ENCODE results near the gene VCAN.

The VCAN gene

DNA sequence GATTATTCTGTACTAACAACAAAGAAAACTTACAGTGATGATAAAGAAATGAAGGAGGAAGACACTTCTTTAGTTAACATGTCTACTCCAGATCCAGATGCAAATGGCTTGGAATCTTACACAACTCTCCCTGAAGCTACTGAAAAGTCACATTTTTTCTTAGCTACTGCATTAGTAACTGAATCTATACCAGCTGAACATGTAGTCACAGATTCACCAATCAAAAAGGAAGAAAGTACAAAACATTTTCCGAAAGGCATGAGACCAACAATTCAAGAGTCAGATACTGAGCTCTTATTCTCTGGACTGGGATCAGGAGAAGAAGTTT lies 67.9 kb downstream of the VCAN start:
- no peak for DNase-seq

DNA sequence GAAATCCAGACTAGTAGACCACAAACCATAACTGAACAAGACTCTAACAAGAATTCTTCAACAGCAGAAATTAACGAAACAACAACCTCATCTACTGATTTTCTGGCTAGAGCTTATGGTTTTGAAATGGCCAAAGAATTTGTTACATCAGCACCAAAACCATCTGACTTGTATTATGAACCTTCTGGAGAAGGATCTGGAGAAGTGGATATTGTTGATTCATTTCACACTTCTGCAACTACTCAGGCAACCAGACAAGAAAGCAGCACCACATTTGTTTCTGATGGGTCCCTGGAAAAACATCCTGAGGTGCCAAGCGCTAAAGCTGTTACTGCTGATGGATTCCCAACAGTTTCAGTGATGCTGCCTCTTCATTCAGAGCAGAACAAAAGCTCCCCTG lies 68.6 kb downstream of the VCAN start:
- DNase-seq = no peak

DNA sequence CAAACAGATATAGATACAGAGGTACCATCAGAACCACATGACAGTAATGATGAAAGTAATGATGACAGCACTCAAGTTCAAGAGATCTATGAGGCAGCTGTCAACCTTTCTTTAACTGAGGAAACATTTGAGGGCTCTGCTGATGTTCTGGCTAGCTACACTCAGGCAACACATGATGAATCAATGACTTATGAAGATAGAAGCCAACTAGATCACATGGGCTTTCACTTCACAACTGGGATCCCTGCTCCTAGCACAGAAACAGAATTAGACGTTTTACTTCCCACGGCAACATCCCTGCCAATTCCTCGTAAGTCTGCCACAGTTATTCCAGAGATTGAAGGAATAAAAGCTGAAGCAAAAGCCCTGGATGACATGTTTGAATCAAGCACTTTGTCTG lies 69.2 kb downstream of the VCAN start:
- DNase-seq = no peak

DNA sequence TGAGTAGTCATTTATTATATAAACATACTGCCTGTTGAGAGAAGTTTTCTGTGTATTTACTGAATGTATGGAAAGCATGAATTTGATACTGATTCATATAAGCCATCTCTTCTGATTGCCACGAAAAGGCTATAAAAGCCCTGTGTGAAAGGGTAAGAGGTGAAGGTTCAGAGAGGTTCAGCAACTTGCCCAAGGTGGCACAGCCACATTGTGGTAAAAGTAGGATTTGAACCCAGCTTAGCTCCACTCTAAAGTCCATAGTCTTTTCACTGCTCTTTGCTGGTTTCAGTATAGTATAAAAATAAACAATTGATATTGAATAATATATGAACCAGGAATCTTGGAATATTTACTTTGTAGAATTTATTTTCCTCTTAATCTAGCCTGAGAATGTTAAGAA lies 71.3 kb downstream of the VCAN start:
- no peak for DNase-seq

DNA sequence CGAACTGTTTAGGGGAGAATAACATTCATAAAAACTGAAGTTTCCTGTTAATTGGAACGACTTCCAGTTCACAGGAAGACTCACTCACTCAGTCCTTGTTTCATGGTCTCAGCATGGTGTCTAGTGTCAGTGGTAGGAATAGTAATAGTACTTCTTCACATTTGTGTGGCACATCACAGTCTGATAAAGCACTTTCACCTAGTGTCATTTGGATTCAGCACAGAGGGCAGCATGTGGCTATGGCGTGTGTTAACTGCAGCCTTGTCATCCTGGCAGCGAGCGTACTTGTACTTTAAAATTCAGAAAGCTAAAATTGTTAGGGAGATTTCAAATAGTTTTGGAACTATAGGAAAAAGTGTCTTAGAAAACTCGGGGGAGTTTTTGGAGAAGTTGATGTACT lies 72.4 kb downstream of the VCAN start:
- DNase-seq = no peak

DNA sequence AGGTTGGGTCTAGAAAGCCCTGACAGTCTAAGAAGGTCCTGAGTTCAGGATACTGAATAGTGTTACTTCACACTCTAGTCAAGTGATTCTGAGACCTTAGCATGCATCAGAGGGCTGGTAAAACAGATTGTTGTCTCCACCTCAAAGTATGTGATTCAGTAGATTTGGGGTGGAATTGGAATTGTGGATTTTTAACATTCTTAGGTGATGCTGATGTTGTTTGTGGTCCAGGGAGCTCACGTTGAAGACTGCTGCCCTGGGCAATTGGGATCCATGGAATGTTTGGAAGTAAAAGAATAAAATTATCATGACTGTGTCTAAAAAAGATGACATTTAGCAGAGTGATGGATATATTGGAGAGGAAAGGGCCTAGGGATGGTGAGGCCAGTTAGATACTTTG lies 75.6 kb downstream of the VCAN start:
- DNase-seq = no peak

DNA sequence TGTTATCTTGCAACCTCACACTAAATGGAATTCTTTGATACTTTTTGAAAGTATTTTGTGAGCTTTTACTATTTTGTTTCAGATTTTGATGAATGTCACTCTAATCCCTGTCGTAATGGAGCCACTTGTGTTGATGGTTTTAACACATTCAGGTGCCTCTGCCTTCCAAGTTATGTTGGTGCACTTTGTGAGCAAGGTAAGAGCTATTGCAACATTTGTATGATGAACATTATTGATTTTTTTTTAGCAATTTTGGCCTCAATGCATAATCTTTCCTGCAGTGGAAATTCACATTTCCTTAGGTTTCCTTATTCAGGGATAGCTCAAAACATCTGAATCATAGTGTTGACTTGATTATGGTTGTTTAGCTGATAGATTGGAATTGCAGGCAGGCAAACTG lies 76.3 kb downstream of the VCAN start:
- DNase-seq = no peak

DNA sequence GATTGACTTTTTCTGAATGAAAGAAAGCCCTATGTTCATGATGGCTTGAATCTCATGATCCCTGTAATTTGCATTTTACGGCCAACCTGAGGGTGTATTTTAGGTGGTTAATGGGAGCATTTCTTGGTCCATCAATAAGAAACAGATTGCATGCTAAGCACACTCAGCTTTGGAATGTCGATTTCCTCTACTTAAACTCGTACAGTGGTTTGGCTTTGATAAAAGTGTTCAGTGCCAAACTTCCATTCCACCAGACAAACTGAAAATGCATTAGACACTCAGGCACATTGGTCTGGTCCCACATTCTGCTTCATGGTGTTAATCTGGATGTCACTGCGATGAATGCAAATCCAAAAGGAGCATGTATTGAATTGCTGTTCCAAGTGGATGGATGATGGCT lies 77.0 kb downstream of the VCAN start:
- DNase-seq = no peak

DNA sequence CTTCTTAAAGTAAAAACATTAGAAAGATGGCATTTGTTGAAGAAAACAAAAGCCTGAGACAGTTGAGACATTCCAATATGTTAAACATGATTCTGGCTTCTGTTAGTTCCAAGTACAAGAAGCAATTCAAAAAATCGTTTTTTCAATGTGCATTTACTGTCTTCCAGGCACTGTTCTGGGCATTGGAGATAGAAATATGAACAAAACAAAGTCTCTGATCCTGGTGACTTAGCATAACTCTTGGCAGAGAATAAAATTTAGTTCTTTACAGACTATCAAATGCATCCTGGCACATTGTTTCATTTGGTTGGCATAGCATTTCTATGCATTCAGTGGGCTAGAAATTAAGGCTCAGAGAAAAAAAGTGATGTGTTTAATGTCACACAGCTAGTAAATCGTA lies 77.5 kb downstream of the VCAN start:
- no peak for DNase-seq

DNA sequence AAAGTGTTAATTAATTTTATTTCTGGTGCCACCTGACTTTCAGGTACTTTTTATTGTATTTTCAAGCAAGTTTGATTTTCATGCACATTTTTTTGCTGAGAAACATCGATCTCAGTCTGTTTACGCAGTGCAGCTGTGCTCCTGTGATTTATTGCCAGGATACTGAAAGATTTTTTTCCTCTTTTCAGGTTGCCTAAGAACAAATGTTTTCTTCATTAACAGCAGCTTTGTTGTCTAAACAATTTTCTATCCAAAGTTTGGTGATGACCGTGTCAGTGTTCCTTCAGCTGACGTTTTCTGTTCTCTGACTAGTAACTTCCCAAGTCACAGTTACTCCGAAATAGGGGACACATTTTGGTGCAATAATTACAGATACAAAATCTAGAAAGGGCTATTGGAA lies 78.1 kb downstream of the VCAN start:
- no peak for DNase-seq

DNA sequence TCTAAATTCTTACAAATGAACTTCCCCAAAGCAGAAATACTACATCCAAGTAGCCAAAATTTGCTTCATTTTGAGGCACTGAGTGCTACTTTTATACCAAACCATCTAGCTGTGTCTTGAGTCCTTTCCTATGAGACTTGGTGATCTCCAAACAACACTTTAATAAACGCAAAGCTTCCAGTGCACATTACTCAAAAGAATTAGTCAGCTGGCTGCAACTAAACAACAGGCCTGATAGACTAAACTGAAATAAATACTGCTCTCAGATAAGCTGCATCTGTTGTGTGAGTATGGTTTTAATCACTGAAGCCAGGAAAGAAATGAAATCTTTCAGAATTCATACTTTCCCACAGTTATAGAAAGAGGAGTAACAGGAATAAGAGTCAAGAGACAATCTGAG lies 80.3 kb downstream of the VCAN start:
- DNase-seq = no peak

DNA sequence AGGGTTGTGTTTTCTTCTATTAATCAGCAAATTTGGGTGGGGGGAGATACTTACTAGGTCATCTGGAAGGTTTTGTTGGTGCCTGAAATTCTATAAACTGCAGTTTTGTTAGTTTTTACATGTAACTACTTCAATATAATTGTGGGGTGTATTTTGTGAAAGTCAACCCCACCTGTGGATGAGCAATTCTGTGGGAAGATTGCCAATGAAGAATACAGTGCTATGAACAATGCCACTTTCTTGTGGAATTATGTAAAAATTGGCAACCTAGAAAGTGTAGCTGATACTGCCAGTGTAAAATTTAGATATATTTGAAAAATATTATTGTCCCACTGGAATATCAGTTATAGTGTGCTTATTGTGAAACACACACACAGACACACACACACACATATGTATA lies 80.7 kb downstream of the VCAN start:
- DNase-seq = no peak

DNA sequence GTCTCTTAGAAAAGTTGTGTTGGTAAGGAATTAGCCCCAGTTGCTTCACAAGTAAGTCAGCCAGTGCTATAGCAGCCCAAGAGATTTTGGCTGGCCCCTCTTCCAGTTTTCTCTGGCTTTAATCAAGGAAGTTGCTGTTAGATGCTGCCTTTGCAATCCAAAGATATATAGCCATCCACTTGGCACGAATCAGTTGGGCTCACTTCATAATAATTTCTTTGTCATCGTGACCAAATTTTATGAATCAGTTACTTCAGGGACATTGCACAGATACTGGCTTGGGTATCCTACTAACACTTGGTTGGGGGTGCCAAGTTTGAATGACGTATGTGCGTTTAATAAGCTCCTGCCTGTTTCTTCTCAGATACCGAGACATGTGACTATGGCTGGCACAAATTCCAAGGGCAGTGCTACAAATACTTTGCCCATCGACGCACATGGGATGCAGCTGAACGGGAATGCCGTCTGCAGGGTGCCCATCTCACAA lies 81.5 kb downstream of the VCAN start:
- DNase-seq = no peak

DNA sequence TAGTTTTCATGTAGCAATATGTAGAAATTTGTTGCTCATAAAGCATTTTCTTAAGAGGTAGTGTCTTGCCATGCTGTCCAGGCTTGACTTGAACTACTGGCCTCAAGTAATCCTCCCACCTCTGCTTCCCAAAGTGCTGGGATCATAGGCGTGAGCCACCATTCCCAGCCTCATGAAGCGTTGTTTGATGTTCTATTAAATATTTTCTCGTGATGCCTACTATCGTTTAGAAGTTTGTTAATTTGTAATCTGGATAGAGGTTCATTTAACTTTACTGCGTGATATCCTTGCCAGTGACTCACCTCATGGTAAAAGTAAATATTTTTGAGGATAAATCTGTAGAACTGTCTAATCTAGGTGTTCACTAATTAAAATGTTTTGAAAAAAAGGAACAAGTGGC lies 82.6 kb downstream of the VCAN start:
- DNase-seq = no peak

DNA sequence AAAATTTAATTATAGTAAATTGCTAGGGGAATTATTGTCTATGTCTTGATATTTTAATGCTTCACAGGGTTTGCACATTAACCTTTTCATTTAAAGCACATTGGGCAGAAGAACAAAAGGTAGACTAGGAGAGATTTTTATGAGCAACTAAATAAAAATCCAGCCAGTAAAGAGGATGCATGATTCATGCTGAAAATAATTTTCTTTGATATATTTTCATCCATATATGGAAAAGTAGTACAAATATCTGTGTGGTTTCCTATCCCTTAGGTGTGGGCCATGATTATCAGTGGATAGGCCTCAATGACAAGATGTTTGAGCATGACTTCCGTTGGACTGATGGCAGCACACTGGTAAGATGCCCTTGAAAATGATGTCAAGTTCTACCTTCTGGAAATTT lies 83.1 kb downstream of the VCAN start:
- no peak for DNase-seq

DNA sequence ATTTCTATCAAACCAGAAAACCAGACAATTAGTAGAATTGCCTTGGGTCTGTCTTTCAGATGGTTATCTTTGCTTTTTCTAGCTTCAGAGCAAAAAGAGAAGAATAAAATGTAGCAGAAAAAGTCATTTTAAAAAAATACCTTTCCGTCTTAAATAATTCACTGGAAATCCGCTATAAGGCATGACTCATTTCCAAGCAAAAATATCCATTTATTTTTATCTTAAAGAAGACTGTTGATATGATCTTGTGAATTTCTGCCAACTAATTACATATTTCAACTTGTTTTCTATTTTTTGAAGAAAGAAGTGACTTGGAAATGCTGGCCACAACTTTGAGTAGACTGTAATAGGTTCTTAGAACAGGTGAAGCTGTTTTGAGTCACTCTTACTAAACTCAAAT lies 83.7 kb downstream of the VCAN start:
- DNase-seq = no peak

DNA sequence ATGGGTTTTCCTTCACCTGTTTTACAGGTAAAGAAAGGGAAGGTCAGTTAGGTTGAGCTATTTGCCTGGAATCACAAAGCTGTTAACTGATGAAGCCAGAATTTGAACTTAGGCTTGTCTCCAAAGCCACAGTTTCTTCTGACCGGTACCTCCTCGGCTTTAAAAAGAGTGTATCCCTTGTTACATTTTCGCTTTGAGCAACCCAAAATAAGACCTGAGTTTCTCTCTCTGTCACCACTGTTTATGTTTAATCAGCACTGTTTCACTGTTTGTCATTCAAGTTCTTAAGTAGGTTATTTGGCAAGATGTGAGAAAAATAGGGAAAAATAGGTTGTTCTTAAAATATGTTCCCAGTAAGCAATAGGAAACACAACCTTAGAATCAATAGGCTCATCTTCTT lies 84.6 kb downstream of the VCAN start:
- no peak for DNase-seq

DNA sequence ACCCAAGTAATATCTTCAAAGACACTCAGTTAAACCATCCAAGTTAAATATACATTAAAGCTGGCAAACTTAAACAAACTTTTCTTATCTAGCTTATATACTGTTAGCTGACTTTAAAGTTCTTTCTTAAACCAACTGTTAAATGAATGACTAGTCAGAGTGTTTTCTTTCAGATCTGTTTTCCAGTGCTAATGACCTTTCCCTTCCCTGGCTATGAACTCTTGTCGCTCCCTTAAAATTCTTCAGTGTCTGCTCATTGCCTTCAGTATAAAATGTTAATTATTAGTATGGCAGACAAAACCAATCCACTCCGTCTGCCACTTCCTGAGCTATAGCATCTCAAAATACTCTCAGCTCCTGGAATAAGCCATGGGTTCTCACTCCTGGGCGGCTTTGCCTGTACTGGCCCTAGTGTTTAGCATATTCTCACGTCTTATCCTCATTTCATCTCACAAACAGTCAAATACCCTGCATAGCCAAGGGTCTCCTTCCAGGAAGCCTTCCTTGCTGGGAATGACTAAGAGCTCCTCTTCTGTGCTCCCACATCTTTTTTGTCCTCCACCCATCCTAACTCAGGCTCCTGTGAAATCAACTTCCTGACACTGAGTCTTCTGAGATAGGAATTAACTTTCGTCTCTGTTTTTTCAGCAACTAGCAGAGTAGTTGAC lies 87.7 kb downstream of the VCAN start:
- no peak for DNase-seq

DNA sequence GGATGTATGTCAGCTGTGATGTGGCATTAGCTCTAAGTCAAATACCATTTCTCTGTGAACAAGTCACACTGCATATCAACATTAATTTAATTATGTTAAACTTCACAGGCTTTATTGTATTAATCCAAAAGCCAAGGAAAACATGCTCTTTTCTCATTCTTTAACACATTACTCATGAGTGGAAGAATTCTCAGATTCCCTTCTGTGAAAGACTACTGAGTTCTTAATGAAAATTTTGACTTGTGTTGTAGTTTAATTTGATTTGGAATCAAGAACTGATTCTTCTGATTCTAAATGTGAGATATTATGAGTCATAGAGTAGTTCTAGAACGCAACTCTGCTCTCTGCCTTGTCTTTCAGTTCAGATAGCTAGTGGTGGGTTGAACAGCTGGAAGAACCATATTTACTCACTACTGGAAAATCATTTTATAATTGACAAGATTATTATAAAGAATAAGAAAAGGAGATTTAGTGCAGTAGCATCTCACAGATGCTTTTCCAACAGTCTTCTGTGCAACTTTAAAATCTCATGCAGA lies 90.6 kb downstream of the VCAN start:
- no peak for DNase-seq

DNA sequence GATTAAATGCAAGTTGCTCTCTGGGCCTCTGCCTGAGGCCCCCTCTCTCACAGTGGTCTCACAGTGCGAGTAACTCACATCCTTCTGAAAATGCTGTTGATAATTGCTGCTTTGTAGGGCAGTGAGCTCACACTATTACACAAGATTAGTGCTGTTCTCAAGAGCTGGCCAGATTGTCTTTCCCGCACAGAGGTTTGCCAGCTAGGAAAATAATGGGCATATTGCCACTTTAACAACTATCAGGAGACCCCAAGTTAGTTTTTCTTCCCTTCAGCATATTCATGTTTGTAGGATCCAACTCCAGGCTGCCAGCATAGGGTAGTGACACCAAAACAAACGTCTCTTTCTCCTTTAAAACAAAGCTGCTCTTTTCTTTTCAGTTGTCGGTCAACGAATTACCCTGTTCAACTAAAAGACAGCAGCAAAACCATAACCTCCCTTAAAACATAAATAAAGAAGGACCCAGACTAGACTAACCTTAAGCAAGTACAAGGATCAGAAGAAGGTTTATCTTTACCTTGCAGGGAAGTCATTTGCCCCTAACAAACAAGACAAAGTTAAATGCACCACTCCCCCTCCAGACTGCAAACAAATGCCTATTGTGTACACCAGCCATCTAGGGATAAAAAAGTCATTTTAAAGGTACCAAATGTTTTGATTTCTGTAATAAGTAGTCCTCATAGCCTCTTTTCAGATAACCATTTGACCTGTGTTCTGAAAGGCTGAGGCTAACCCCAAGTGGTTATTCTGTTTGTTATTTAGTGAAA lies 91.4 kb downstream of the VCAN start:
- DNase-seq = no peak

DNA sequence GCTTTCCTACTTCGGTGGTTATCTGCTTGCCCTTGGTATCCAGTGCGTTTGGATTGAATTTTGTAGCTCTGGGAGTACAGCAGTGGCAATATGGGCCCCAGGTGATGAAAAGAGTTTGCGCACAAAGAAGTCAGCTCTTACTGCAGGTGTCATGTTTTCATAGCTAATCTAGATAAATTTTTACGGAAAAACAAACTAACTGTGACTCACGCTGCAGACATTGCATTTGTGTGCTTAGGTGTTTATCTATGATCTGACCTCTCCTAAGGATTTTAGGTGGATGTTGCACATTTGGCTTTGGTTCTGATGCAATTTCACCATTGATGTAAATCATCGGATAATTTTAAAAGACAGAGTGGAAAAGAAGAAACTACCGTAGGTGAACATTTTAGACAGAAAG lies 92.1 kb downstream of the VCAN start:
- DNase-seq = no peak

DNA sequence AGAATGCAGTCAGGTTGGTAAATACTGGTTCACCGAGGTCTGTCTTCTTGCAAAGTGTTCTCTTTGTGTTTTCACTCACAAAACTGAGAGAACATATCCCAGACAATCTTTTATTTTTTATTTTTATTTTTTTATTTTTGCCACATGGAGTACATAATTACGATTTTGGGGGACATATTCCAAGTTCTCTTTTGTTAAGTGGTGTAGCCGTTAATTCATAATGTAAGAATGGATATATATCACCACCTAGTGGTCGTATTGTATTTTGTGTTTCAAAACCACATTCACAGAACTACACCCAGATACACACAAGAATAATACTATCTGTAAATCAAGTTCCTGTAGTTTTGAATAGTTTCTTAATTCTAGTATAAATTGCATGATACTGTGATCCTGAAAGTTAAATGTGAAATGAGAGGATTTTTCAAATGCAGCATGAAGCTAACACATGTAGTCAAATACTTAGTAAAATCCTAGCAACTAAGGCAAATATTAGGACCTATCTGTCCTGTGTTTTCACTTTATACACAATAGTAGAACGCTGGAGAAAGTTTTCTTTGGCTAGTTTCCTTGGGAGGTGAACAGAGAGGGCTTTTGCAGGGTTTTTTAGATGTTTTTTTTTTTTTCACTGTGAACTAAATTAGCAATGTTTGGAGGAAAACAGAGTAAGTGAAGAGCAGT lies 92.7 kb downstream of the VCAN start:
- no peak for DNase-seq

DNA sequence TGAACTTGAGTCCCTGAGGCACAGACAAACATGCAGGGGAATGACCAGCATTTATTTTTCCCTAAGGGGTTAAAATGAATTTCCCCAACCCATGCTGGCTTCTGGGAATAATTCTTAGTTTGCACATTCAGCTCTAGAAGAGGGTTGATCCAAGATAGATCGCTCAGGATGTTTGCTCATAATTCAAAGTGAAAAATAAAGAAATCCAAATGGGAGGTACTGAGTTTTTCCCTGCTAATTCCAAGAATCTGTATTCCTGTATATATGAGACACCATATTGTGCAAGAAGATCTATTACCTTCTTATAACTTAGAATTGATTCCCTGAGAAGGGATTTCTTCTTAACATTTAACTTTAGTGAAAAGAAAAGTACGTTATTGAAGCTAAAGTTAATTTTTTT lies 96.2 kb downstream of the VCAN start:
- DNase-seq = no peak

DNA sequence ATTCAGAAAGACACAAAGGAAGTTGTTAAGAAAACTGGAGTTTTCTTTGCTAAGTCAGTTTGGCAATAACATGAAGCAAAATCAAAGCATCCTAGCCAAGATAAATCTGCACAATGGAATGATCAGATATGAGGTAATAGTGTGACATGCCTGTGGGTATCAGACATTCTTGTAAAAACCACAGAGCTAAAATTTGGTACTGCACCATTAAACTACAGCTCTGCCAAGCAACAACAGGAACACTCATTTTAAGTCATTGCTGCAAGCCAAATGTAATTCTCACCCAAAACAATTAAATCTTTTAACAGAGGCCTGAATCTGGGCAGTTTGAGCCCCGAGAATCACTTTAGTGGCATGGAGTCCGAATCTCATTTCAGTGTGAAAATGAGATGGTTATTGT lies 96.6 kb downstream of the VCAN start:
- DNase-seq = no peak

Data from DMS79 (cell line).